Activated T-cell treated with anti-CD3 and anti-CD28 coated beads for 1 hour (primary cell): ENCODE data around the gene GPC4.

ENCODE experiments used
- DNase-seq: peaks from one replicate; pipeline ENCODE4 v3.0.0-alpha.2; 2020; ENCODE audit warnings: low read depth

Gene GPC4

GRCh38 chrX:133410550-133410949, 4.7 kb downstream of the GPC4 start:
- DNase-seq = no peak

- no peak for DNase-seq
Measured at GRCh38 chrX:133405498-133406185, 9.6 kb downstream of the GPC4 start.

- DNase-seq = no peak
Measured at GRCh38 chrX:133403984-133404383, 11.3 kb downstream of the GPC4 start.

GRCh38 chrX:133402830-133403625, 12.3 kb downstream of the GPC4 start:
- no peak for DNase-seq

GRCh38 chrX:133402042-133402453, 13.2 kb downstream of the GPC4 start:
- DNase-seq = no peak

- DNase-seq = no peak
Measured at GRCh38 chrX:133401536-133401935, 13.8 kb downstream of the GPC4 start.

GRCh38 chrX:133399411-133399810, 15.9 kb downstream of the GPC4 start:
- no peak for DNase-seq

- no peak for DNase-seq
Measured at GRCh38 chrX:133394765-133395164, 20.5 kb downstream of the GPC4 start.

GRCh38 chrX:133392671-133393070, 22.6 kb downstream of the GPC4 start:
- no peak for DNase-seq

- DNase-seq = no peak
Measured at GRCh38 chrX:133391111-133391510, 24.2 kb downstream of the GPC4 start.

- no peak for DNase-seq
Measured at GRCh38 chrX:133390676-133391075, 24.6 kb downstream of the GPC4 start.

GRCh38 chrX:133389975-133390374, 25.3 kb downstream of the GPC4 start:
- no peak for DNase-seq

- DNase-seq = no peak
Measured at GRCh38 chrX:133384454-133384853, 30.8 kb downstream of the GPC4 start.

GRCh38 chrX:133380711-133381619, 34.3 kb downstream of the GPC4 start:
- no peak for DNase-seq

GRCh38 chrX:133376422-133376821, 38.9 kb downstream of the GPC4 start:
- DNase-seq = no peak

GRCh38 chrX:133375615-133376340, 39.5 kb downstream of the GPC4 start:
- no peak for DNase-seq

GRCh38 chrX:133374874-133375387, 40.4 kb downstream of the GPC4 start:
- no peak for DNase-seq

- no peak for DNase-seq
Measured at GRCh38 chrX:133373386-133374079, 41.8 kb downstream of the GPC4 start.

GRCh38 chrX:133370696-133371275, 44.5 kb downstream of the GPC4 start:
- no peak for DNase-seq

- no peak for DNase-seq
Measured at GRCh38 chrX:133369065-133369464, 46.2 kb downstream of the GPC4 start.

- DNase-seq = no peak
Measured at GRCh38 chrX:133366735-133367134, 48.6 kb downstream of the GPC4 start.
